CD8-positive, alpha-beta memory T cell (primary cell): ENCODE results near the gene C11orf21. TPM values are rescaled to one million over a fixed set of nuclear protein-coding genes. Genes with fewer than 3 reads are reported as not detected.
"Not testable (repeated sequence)": the region's sequence is repeated elsewhere in the genome, so short reads cannot be mapped to it uniquely, and the experiment has no call there.

Experiments used
- CTCF ChIA-PET: fragments of 350-600 bp; sonication (Branson Sonifier 250); formaldehyde crosslinking; loops from one replicate; lab custom pipeline; 2021; ENCODE audit warnings: antibody characterized with exemption; lab: Charles Lee
- POLR2A ChIA-PET: fragments of 350-600 bp; sonication (Branson Sonifier 250); formaldehyde crosslinking; loops from one replicate; lab custom pipeline; 2021; ENCODE audit warnings: antibody characterized with exemption; lab: Charles Lee
- DNase-seq, 5 donors: peaks; one replicate each; pipeline versions ENCODE4 v3.0.0 to v3.0.0-alpha.2; 2020 to 2022; ENCODE audit warnings: mixed read lengths in 1 of 5
- H3K27ac ChIP-seq: one replicate; pipeline ENCODE4 v1.7.0; 2013; ENCODE audit warnings: low read depth, mild to moderate bottlenecking, low read length, moderate library complexity
- H3K27me3 ChIP-seq: 2 replicates; pipeline ENCODE4 v1.7.0; 2013; ENCODE audit warnings: low read length, mild to moderate bottlenecking; ENCODE audit not compliant: insufficient read depth, poor library complexity, severe bottlenecking
- H3K36me3 ChIP-seq: 2 replicates; pipeline ENCODE4 v1.7.0; 2013; ENCODE audit warnings: mild to moderate bottlenecking, low read length, moderate library complexity; ENCODE audit not compliant: insufficient read depth
- H3K4me1 ChIP-seq: 2 replicates; pipeline ENCODE4 v1.7.0; 2013; ENCODE audit warnings: mild to moderate bottlenecking, low read length, moderate library complexity; ENCODE audit not compliant: insufficient read depth
- H3K4me3 ChIP-seq: 2 replicates; pipeline ENCODE4 v1.7.0; 2013; ENCODE audit warnings: mild to moderate bottlenecking, low read length
- H3K9me3 ChIP-seq: 2 replicates; pipeline ENCODE4 v1.7.0; 2013; ENCODE audit warnings: mild to moderate bottlenecking, low read length
- H3K27ac Mint-ChIP-seq, 8 donors: one replicate each; pipeline ENCODE4 v1.8.0; 2020 to 2021; ENCODE audit warnings: mixed read lengths in 8 of 8, mild to moderate bottlenecking in 6 of 8, inconsistent platforms in 3 of 8, moderate library complexity in 3 of 8
- H3K27me3 Mint-ChIP-seq, 2 donors: one replicate each; pipeline ENCODE4 v1.8.0; 2020 to 2021; ENCODE audit warnings: mixed read lengths in 2 of 2, mild to moderate bottlenecking in 1 of 2, moderate library complexity in 1 of 2
- H3K36me3 Mint-ChIP-seq, 3 donors: one replicate each; pipeline ENCODE4 v1.8.0; 2020 to 2021; ENCODE audit warnings: mixed read lengths in 3 of 3, inconsistent platforms in 1 of 3, mild to moderate bottlenecking in 1 of 3
- H3K4me1 Mint-ChIP-seq, 3 donors: one replicate each; pipeline ENCODE4 v1.8.0; 2020 to 2021; ENCODE audit warnings: mixed read lengths in 3 of 3, inconsistent platforms in 1 of 3, mild to moderate bottlenecking in 1 of 3
- H3K4me3 Mint-ChIP-seq, 7 donors: one replicate each; pipeline ENCODE4 v1.8.0; 2020 to 2021; ENCODE audit warnings: mixed read lengths in 7 of 7, mild to moderate bottlenecking in 6 of 7, moderate library complexity in 4 of 7, inconsistent platforms in 2 of 7
- H3K9me3 Mint-ChIP-seq, 5 donors: one replicate each; pipeline ENCODE4 v1.8.0; 2020 to 2022; ENCODE audit warnings: mixed read lengths in 5 of 5, mild to moderate bottlenecking in 3 of 5, moderate library complexity in 2 of 5, inconsistent platforms in 1 of 5
- polyA plus RNA-seq: library from polyadenylated mRNA; unstranded; fragments of 300-500 nt; fragmentation: Illumina TruSeq; gene quantifications from one replicate; pipeline ENCODE4 v1.2.3, GENCODE V29; 2021
- total RNA-seq, 2 experiments: library from RNA; stranded (reverse); gene quantifications; one replicate each; pipeline ENCODE4 v1.2.3, GENCODE V29; 2021

The C11orf21 gene
- total and polyA plus RNA-seq, 3 experiments from 2014 or later: 8.8 to 30.1 (median 9.4) TPM

- POLR2A ChIA-PET: no interaction called here
- H3K27me3 Mint-ChIP-seq: peaks cover 0 to 4% of the 10 kb centered on the region in 2 donors
- H3K4me1 ChIP-seq: no peaks in the 10 kb centered on the region
- peaks cover 0 to 16% (median 6%) of the 10 kb centered on the region in 3 donors for H3K36me3 Mint-ChIP-seq
- DNase-seq: no peak
- H3K9me3 Mint-ChIP-seq: peaks cover 0 to 4% (median 1%) of the 10 kb centered on the region in 5 donors
- no peak overlapping the region for H3K4me3 Mint-ChIP-seq
- no peak overlapping the region for H3K27ac ChIP-seq
- no peaks in the 10 kb centered on the region for H3K36me3 ChIP-seq
- H3K4me3 ChIP-seq: no peak overlapping the region
- CTCF ChIA-PET: no interaction called here
- no peak overlapping the region for H3K27ac Mint-ChIP-seq
- H3K4me1 Mint-ChIP-seq: no peaks in the 10 kb centered on the region
- no peaks in the 10 kb centered on the region for H3K9me3 ChIP-seq
- H3K27me3 ChIP-seq: no peaks in the 10 kb centered on the region
Observed at GRCh38 chr11:2342981-2343380, 41.3 kb upstream of the C11orf21 start.

- Mint-ChIP-seq H3K9me3 (peaks cover 0 to 4% (median 1%) of the 10 kb centered on the region in 5 donors), H3K27ac (no peak overlapping the region), H3K4me3 (no peak overlapping the region), H3K36me3 (peaks cover 0 to 16% (median 6%) of the 10 kb centered on the region in 3 donors), H3K4me1 (no peaks in the 10 kb centered on the region), H3K27me3 (peaks cover 0 to 7% of the 10 kb centered on the region in 2 donors)
- Histone ChIP-seq H3K36me3 (no peaks in the 10 kb centered on the region), H3K9me3 (no peaks in the 10 kb centered on the region), H3K27me3 (no peaks in the 10 kb centered on the region), H3K27ac (no peak overlapping the region), H3K4me1 (no peaks in the 10 kb centered on the region), H3K4me3 (no peak overlapping the region)
- POLR2A ChIA-PET: no interaction called here
- CTCF ChIA-PET: no interaction called here
- no peak for DNase-seq
Observed at GRCh38 chr11:2342557-2342956, 40.8 kb upstream of the C11orf21 start.

GRCh38 chr11:2338760-2339159, 37.0 kb upstream of the C11orf21 start:
- CTCF ChIA-PET, H3K9me3 Mint-ChIP-seq, H3K9me3 ChIP-seq, H3K27me3 ChIP-seq, H3K27ac Mint-ChIP-seq, H3K36me3 Mint-ChIP-seq, H3K4me3 Mint-ChIP-seq, H3K4me3 ChIP-seq, H3K4me1 ChIP-seq, H3K36me3 ChIP-seq, H3K4me1 Mint-ChIP-seq, DNase-seq, POLR2A ChIA-PET, H3K27ac ChIP-seq: not testable (repeated sequence)
- H3K27me3 Mint-ChIP-seq: peaks cover 9 to 22% of the 10 kb centered on the region in 2 donors

- H3K36me3 Mint-ChIP-seq, H3K4me1 ChIP-seq, H3K4me3 ChIP-seq, H3K36me3 ChIP-seq, POLR2A ChIA-PET, CTCF ChIA-PET, H3K27ac ChIP-seq, H3K27ac Mint-ChIP-seq, H3K9me3 ChIP-seq, H3K27me3 ChIP-seq, H3K4me3 Mint-ChIP-seq, DNase-seq, H3K4me1 Mint-ChIP-seq: not testable (repeated sequence)
- Mint-ChIP-seq H3K27me3 (peaks cover 19 to 33% of the 10 kb centered on the region in 2 donors), H3K9me3 (peaks cover 0 to 11% (median 3%) of the 10 kb centered on the region in 5 donors)
Observed at GRCh38 chr11:2335286-2335685, 33.6 kb upstream of the C11orf21 start.

GRCh38 chr11:2333486-2334205, 31.9 kb upstream of the C11orf21 start:
- H3K27ac Mint-ChIP-seq, H3K36me3 ChIP-seq, DNase-seq, H3K4me3 Mint-ChIP-seq, H3K4me3 ChIP-seq, H3K27me3 ChIP-seq, H3K27ac ChIP-seq, POLR2A ChIA-PET, H3K36me3 Mint-ChIP-seq, H3K9me3 ChIP-seq, H3K4me1 Mint-ChIP-seq, CTCF ChIA-PET, H3K4me1 ChIP-seq: not testable (repeated sequence)
- Mint-ChIP-seq H3K27me3 (peaks cover 24 to 46% of the 10 kb centered on the region in 2 donors), H3K9me3 (peaks cover 0 to 11% (median 3%) of the 10 kb centered on the region in 5 donors)

GRCh38 chr11:2332569-2332968, 30.9 kb upstream of the C11orf21 start:
- H3K4me1 Mint-ChIP-seq, H3K36me3 ChIP-seq, H3K36me3 Mint-ChIP-seq, H3K4me3 ChIP-seq, H3K27ac Mint-ChIP-seq, H3K27ac ChIP-seq, POLR2A ChIA-PET, CTCF ChIA-PET, H3K4me3 Mint-ChIP-seq, H3K4me1 ChIP-seq, H3K9me3 ChIP-seq, H3K27me3 ChIP-seq, DNase-seq: not testable (repeated sequence)
- Mint-ChIP-seq H3K27me3 (peaks cover 20 to 55% of the 10 kb centered on the region in 2 donors), H3K9me3 (peaks cover 0 to 11% (median 3%) of the 10 kb centered on the region in 5 donors)

GRCh38 chr11:2331404-2331803, 29.7 kb upstream of the C11orf21 start:
- H3K9me3 Mint-ChIP-seq: peaks cover 0 to 11% (median 3%) of the 10 kb centered on the region in 5 donors
- H3K9me3 ChIP-seq: no peaks in the 10 kb centered on the region
- H3K36me3 ChIP-seq: no peaks in the 10 kb centered on the region
- DNase-seq: no peak
- no peaks in the 10 kb centered on the region for H3K4me1 ChIP-seq
- peaks cover 6% of the 10 kb centered on the region for H3K27me3 ChIP-seq
- no peak overlapping the region for H3K27ac ChIP-seq
- no peaks in the 10 kb centered on the region for H3K4me1 Mint-ChIP-seq
- POLR2A ChIA-PET: no interaction called here
- H3K27me3 Mint-ChIP-seq: peaks cover 17 to 45% of the 10 kb centered on the region in 2 donors
- no peak overlapping the region for H3K4me3 ChIP-seq
- H3K27ac Mint-ChIP-seq: no peak overlapping the region
- CTCF ChIA-PET: no interaction called here
- no peak overlapping the region for H3K4me3 Mint-ChIP-seq
- peaks cover 0 to 10% (median 0%) of the 10 kb centered on the region in 3 donors for H3K36me3 Mint-ChIP-seq

- no peak overlapping the region for H3K4me3 Mint-ChIP-seq
- peaks cover 0 to 10% (median 0%) of the 10 kb centered on the region in 3 donors for H3K36me3 Mint-ChIP-seq
- no peak overlapping the region for H3K27ac ChIP-seq
- H3K9me3 Mint-ChIP-seq: peaks cover 0 to 11% (median 3%) of the 10 kb centered on the region in 5 donors
- no peaks in the 10 kb centered on the region for H3K9me3 ChIP-seq
- no peak for DNase-seq
- peaks cover 4% of the 10 kb centered on the region for H3K27me3 ChIP-seq
- no peak overlapping the region for H3K4me3 ChIP-seq
- no peaks in the 10 kb centered on the region for H3K36me3 ChIP-seq
- no peaks in the 10 kb centered on the region for H3K4me1 ChIP-seq
- no peak overlapping the region for H3K27ac Mint-ChIP-seq
- H3K27me3 Mint-ChIP-seq: peaks cover 19 to 42% of the 10 kb centered on the region in 2 donors
- POLR2A ChIA-PET: no interaction called here
- no peaks in the 10 kb centered on the region for H3K4me1 Mint-ChIP-seq
- CTCF ChIA-PET: interaction anchor here (1.0 kb wide), 1 partner anchor 26 kb away, joined by 4 read pairs; no protein-coding TSS in a partner anchor
Observed at GRCh38 chr11:2330696-2331095, 29.0 kb upstream of the C11orf21 start.
